GM12892 (cell line): ENCODE data around the gene FAM228B.

Experiments used
- POLR2A ChIP-seq: IDR thresholded peaks from 2 replicates; pipeline ENCODE4 v1.6.1; 2011; ENCODE audit warnings: low read depth, low read length, control low read depth
- POLR2AphosphoS5 ChIP-seq: IDR thresholded peaks from 2 replicates; pipeline ENCODE4 v1.6.1; 2011; ENCODE audit warnings: low read depth, low read length, control low read depth
- TAF1 ChIP-seq: IDR thresholded peaks from 2 replicates; pipeline ENCODE4 v1.6.1; 2011; ENCODE audit warnings: low read depth, mild to moderate bottlenecking, control low read depth, low read length, borderline replicate concordance

- TF ChIP-seq POLR2A (no peak), POLR2AphosphoS5 (no peak), TAF1 (no peak)
These were observed 11.8 kb upstream of the FAM228B start for GRCh38 chr2:24111407-24111901.
